Kidney epithelial cell (primary cell): ENCODE data around the gene HES7. TPM values are rescaled to one million over a fixed set of nuclear protein-coding genes. Genes with fewer than 3 reads are reported as not detected.

Source experiments
- DNase-seq: peaks from one replicate; pipeline ENCODE4 v3.0.0-alpha.2; 2010; ENCODE audit warnings: low read depth
- H3K27me3 ChIP-seq: 2 replicates; pipeline ENCODE4 v1.6.0; 2011; ENCODE audit warnings: low read length; ENCODE audit not compliant: control insufficient read depth, insufficient read depth
- H3K36me3 ChIP-seq: 2 replicates; pipeline ENCODE4 v1.5.1; 2011; ENCODE audit warnings: low read length; ENCODE audit not compliant: control insufficient read depth, insufficient read depth
- H3K4me3 ChIP-seq: 2 replicates; pipeline ENCODE4 v1.5.1; 2011; ENCODE audit warnings: low read depth, mild to moderate bottlenecking, control low read depth, low read length
- total RNA-seq: library from RNA; depleted of rRNA; stranded (reverse); fragments of >200 nt; gene quantifications from 2 replicates; pipeline ENCODE4 v1.2.3, GENCODE V29; 2015
- TF ChIP-seq, protein P1 (sequence below): IDR thresholded peaks from 2 replicates; pipeline ENCODE4 v1.5.1; 2011; ENCODE audit warnings: mild to moderate bottlenecking, moderate library complexity, low read length, control low read depth, inconsistent platforms; ENCODE audit not compliant: insufficient read depth, poor library complexity, severe bottlenecking

Gene HES7
- total RNA-seq, 1 donor from 2014 or later: not detected

GRCh38 chr17:8128125-8128784, 4.3 kb upstream of the HES7 start:
- Histone ChIP-seq H3K27me3 (peaks cover 22% of the 10 kb centered on the region), H3K4me3 (no peak overlapping the region), H3K36me3 (no peaks in the 10 kb centered on the region)
- TF ChIP-seq, protein P1, sequence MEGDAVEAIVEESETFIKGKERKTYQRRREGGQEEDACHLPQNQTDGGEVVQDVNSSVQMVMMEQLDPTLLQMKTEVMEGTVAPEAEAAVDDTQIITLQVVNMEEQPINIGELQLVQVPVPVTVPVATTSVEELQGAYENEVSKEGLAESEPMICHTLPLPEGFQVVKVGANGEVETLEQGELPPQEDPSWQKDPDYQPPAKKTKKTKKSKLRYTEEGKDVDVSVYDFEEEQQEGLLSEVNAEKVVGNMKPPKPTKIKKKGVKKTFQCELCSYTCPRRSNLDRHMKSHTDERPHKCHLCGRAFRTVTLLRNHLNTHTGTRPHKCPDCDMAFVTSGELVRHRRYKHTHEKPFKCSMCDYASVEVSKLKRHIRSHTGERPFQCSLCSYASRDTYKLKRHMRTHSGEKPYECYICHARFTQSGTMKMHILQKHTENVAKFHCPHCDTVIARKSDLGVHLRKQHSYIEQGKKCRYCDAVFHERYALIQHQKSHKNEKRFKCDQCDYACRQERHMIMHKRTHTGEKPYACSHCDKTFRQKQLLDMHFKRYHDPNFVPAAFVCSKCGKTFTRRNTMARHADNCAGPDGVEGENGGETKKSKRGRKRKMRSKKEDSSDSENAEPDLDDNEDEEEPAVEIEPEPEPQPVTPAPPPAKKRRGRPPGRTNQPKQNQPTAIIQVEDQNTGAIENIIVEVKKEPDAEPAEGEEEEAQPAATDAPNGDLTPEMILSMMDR: no peak
- no peak for DNase-seq

- TF ChIP-seq, protein P1: no peak
- H3K36me3 ChIP-seq: no peaks in the 10 kb centered on the region
- peak overlapping the region; percentile 70 for H3K4me3 ChIP-seq
- DNase-seq: no peak
- peaks cover 30% of the 10 kb centered on the region for H3K27me3 ChIP-seq
These were observed 2.7 kb upstream of the HES7 start for GRCh38 chr17:8126491-8127066.

DNA sequence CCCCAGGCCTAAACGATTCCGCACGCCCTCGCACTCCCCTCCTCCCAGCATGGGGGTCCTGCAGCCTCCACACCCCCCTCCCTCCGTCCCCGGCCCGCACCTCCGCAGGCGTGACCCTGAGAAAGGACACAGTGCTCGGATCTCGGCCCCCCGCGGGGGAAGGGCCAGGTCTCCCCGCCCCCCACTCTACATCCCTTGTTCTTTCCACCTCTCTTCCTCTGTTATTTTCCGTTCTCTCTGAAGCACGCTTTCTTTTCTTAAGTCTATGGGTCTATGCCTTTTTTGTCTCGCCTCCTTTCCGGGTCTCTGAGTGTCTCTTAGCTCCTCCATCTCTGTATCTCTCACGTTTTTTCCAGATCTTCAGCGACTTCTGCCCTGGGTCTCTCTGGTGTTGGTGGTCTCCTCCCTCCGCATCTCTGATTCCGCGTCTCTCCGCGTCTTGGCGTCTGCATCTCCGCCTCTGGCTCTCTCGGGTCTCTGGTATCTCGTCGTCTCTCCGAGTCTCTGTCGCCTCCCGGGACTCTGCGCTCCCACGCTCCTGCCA, 2.1 kb upstream of the HES7 start:
- H3K36me3 ChIP-seq: no peaks in the 10 kb centered on the region
- H3K4me3 ChIP-seq: peak overlapping the region; percentile 70
- DNase-seq: no peak
- TF ChIP-seq, protein P1: no peak
- H3K27me3 ChIP-seq: peaks cover 30% of the 10 kb centered on the region

- TF ChIP-seq, protein P1: no peak
- no peaks in the 10 kb centered on the region for H3K36me3 ChIP-seq
- DNase-seq: no peak
These were observed 1.4 kb upstream of the HES7 start for GRCh38 chr17:8125154-8125946.

GRCh38 chr17:8124350-8125153, 646 bp upstream of the HES7 start:
- no peak for DNase-seq
- no peaks in the 10 kb centered on the region for H3K36me3 ChIP-seq
- H3K4me3 ChIP-seq: no peak overlapping the region

More at GRCh38 chr17:8125154-8125946, 1.4 kb upstream of the HES7 start:
- Histone ChIP-seq H3K4me3 (peak overlapping the region; percentile 70), H3K27me3 (peaks cover 30% of the 10 kb centered on the region)

More at GRCh38 chr17:8124350-8125153, 646 bp upstream of the HES7 start:
- TF ChIP-seq, protein P1: no peak
- H3K27me3 ChIP-seq: peaks cover 30% of the 10 kb centered on the region
